NCI-H1105 (cell line): ENCODE data around the gene POM121L2.
A peak's percentile ranks its signal among the peaks of the same experiment; 100 is the strongest.
"Not testable (repeated sequence)": the region's sequence is repeated elsewhere in the genome, so short reads cannot be mapped to it uniquely, and the experiment has no call there.

ENCODE experiments used
- DNase-seq: peaks from one replicate; lab custom pipeline; 2025; lab: John Stamatoyannopoulos, UW

The POM121L2 gene

DNA sequence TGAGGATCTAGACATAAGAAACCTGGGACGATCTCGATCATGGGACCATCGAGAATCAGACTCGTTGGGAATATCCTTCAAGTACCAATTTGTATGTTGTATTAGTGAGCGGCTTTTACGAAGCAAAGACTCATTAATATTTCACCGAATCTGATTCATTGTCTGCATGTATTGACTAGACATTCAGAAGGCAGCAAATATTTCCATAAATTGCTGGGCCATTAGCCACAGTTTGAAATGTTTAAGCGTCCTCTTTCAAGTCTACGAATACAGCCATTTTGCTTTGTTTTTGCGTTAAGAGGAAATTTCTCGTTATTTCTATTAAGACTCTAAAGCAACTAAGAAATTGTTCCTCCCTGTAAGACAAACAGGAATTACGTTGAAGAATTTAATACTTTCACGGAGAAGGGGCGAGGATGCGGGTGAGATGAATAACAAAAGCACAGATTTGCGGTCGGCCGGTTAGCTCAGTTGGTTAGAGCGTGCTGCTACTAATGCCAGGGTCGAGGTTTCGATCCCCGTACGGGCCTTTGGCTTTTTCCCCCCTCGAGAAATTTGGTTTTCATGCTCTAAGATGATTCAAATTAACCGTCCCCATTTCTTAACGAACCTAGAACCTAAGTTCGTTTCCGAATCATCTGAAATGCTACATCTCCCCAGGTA lies 18.5 kb downstream of the POM121L2 start:
- peak; percentile 61 for DNase-seq

- DNase-seq, result no peak
Observed at GRCh38 chr6:27290850-27291208, 21.2 kb downstream of the POM121L2 start.

DNA sequence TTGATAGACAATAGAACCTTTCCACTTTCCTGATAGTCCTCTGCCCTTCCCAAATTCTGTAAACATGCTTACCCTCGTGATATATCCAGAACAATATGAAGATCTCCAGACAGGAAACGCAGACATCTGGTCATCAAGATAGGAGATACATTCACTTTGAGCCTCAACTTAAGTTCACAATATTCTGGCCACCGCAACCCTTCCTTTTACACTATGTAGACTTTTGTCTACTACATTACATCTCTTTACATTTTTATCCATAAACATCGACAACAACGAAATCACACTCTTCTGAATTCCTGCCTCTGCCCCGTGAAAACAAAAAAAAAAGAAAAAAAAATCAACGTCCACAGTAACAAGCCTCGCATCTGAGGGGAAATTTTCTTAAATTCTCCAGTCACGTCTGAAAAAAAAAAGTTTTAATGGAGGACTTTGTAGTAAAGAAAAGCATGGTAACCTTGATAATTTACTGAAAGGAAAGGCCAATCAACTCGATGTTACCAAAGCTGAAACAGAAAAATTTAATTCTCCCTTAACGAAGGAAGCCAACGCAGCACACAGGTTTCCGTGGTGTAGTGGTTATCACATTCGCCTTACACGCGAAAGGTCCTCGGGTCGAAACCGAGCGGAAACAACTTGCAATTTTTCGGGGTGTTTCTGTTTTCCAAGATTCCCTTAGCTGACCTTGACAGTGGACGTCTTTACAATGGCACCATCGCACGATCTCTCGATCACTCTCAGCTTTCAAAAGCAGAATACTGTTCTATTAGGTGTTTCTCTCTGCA lies 21.8 kb downstream of the POM121L2 start:
- no peak for DNase-seq

- no peak for DNase-seq
Observed at GRCh38 chr6:27288136-27289044, 23.7 kb downstream of the POM121L2 start.

DNA sequence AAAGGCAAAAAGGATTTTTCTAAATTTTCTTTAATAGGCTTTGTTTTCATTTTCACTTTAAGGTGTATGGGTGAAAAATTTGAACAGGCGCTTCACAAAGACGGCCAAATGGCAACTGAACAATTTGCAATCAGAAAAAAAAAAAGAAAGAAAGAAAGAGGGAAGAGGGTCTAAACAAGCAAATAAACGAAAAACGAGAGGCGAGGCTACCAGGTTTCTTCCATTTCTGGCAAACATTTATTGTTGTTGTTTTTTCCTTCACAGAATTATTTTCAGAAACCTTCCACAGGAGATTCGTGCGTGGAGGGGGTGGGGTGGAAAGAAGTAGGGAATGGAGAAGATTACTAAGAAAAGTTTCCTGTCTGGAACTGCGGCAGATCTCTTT lies 24.3 kb downstream of the POM121L2 start:
- DNase-seq, result no peak

- no peak for DNase-seq
Observed at GRCh38 chr6:27286141-27286540, 25.9 kb downstream of the POM121L2 start.

DNA sequence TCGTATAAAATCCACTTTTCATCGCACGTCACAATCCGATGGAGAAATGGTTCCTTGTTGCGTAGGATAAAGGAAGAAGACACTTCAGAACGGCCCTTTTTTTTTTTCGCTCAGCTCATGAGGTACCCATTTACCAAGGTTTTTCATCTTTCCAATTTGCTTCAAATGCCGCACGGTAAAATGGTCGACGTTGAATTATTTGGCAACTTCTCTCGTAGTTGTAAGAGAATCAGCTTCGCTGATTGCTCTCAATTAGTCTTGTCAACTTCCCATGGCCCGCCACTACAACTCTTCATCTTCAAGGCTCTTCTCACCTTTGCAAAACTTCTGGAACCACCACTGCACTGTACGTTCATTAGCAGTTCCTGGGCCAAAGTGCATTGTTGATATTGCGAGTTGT lies 28.8 kb downstream of the POM121L2 start:
- no peak for DNase-seq

- DNase-seq, result no peak
Observed at GRCh38 chr6:27281569-27281968, 30.5 kb downstream of the POM121L2 start.

- DNase-seq, result peak; percentile 6
Observed at GRCh38 chr6:27281105-27281539, 31.0 kb downstream of the POM121L2 start.

GRCh38 chr6:27280540-27281000 lies 31.5 kb downstream of the POM121L2 start:
- peak; percentile 27 for DNase-seq

DNA sequence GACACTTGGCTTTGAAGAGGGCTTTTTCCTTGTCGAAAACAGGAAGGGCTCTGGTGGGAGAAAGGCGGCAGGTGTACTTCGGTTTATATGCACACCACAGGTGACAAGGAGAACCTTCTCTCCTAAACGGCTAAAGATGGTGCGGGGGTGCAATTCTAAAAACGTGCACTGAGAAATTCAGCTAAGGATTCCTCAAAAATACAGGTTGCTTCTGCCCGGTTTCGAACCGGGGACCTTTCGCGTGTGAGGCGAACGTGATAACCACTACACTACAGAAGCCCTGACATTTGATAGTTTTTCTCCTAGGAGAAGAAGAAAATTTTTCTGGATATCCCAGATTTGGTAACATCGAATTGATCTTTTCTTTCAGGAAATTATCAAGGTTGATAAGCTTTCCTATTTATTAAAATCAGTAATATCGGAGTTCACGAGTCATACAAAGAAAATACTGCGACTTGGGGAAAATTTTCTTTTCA lies 32.0 kb downstream of the POM121L2 start:
- peak; percentile 64 for DNase-seq

- DNase-seq, result peak; percentile 64
Observed at GRCh38 chr6:27279513-27280063, 32.5 kb downstream of the POM121L2 start.

DNA sequence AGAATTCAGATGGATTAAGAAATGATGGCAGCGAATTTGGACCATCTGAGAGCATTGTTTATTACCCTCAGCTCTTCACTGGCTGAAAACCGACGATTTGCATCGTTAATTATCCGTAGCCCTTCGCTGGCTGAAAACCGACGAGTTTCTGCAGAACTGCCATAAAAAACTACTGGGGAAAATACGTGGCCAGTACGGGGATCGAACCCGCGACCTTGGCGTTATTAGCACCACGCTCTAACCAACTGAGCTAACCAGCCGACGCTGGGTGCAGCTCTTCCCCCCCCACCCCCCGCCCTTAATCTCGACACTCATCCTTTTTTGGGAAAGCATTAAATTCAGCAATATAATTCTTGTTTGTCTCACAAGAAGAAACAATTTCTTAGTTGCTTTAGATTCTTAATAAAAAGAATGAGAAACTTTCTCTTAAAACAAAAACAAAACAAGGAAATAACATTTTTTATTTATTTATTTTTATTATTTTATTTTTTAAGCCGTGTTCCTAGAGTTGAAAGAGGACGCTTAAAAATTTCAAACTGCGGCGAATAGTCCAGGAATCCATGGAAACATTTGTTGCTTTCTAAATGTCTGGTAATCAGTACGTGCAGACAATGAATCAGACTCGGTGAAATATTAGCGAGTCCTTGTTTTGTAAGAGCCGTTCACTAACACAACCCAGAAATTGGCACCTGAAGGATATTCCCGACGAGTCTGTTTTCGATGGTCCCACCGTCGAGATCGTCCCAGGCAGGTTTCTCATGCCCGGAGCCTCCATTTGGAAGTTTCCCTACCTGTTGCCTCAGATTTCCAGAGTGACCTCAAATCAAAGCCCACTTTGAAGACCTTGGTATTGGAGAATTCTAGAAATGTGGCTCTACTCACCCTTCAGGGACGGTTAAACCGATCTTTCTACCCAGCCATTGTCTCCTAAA lies 36.8 kb downstream of the POM121L2 start:
- no peak for DNase-seq

- DNase-seq, result no peak
Observed at GRCh38 chr6:27273783-27274182, 38.3 kb downstream of the POM121L2 start.

GRCh38 chr6:27268803-27269202 lies 43.3 kb downstream of the POM121L2 start:
- no peak for DNase-seq

GRCh38 chr6:27267857-27268434 lies 44.1 kb downstream of the POM121L2 start:
- no peak for DNase-seq

GRCh38 chr6:27267003-27267402 lies 45.1 kb downstream of the POM121L2 start:
- not testable (repeated sequence) for DNase-seq

DNA sequence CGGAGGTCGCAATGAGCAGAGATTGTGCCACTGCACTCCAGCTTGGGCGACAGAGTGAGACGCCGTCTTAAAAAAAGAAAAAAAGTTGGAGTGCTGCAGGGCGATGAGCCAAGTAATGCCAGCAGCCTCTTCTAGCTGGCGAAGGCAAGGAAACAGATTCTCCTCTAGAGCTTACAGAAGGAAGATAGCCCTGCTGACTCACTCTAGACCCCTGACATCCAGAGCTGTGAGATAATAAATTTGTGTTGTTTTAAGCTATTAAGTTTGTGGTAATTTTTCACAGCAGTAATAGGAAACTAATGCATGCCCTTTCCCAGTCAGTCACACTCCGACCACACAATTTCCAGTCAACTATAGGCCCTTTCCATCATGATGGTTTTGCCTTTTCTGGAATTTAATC lies 48.2 kb downstream of the POM121L2 start:
- DNase-seq, result no peak

- DNase-seq, result no peak
Observed at GRCh38 chr6:27260836-27261375, 51.2 kb downstream of the POM121L2 start.

DNA sequence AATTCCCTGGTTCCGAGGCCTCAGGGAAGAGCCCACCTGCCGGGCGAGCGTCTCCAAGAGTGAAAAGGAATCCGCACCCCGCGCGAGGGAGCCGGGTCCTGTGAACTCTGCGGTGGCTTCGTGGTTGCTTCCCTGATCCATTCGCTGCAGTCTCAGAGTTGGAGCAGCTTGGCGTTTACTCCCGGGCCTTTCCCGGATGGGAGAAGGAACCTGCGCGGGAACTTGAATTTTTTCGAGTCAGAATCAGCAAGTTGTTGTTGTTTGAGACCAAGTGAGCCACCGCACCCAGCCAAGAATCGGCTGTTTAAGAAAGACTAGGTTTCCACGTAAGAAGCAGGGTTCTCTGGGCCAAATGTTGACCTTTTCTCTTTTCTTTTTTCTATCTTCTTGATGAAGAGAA lies 51.7 kb downstream of the POM121L2 start:
- no peak for DNase-seq
